GM21786 (cell line): ENCODE measurements around the gene FAM120A.
"Not testable (repeated sequence)": the region's sequence is repeated elsewhere in the genome, so short reads cannot be mapped to it uniquely, and the experiment has no call there.

Source experiments
- ATAC-seq: cut with Tn5 transposase; IDR thresholded peaks from one replicate; pipeline ENCODE4 v1.9.1; 2021; ENCODE audit not compliant: unreplicated experiment

The FAM120A gene

GRCh38 chr9:93450945-93451815, at the start of gene FAM120A:
TSS of gene FAM120A (plus strand) at chr9:93451685. CDS start at chr9:93451916, 231 bp downstream.
- ATAC-seq: peak; percentile 43

- no peak for ATAC-seq
Observed at GRCh38 chr9:93406371-93406770, 45.1 kb upstream of the FAM120A start.

GRCh38 chr9:93413530-93413929, 38.0 kb upstream of the FAM120A start:
- no peak for ATAC-seq

DNA sequence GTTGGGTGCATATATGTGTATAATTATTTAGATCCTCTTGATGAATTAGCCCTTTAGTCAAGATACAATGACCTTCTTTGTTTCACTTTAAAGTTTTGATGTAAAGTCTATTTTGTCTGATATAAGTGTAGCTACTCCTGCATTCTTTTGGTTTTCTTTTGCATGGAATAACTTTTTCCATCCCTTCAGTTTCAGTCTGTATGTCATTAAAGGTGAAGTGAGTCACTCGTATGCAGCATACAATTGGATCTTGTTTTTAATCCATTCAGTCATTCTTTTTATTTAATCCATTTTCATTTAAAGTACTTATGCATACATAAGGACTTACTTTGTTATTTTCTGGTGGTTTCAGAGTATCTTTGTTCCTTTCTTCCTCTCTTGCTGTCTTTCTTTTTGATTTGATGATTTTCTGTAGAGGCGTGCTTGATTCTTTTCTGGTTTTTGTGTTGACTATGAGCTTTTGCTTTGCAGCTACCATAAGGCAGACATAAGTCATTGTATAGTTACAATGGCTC, 36.3 kb upstream of the FAM120A start:
- ATAC-seq: no peak

DNA sequence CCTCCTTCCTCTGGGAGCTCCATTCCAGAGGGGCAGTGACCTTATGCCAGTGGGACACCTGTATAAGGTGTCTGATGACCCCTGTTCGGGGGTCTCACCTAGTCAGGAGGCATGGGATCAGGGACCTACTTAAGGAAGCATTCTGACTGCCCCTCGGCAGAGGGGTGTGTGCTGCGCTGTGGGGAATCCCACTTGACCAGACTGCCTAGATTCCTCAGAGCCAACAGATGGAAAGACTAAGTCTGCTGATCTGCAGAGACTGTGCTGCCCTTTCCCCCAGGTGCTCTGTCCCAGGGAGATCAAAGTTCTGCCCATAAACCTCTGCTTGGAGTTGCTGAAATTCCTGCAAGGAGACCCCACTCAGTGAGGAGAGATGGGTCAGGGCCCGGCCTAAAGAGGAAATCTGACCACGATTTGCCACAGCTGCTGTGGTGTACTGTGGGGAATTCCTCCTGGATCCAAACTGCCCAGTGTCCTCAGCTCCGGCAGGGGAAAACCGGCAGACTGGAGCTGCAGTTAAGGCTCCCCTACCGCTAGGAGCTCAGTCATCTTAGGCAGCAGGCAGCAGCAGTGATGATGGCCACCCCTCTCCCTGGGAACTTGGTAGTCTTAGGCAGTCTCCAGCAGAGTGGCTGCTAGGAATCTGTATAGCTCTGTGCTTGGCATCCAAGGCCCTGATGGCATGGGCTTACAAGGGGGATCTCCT, 34.8 kb upstream of the FAM120A start:
- no peak for ATAC-seq

- ATAC-seq: no peak
Observed at GRCh38 chr9:93417538-93417937, 33.9 kb upstream of the FAM120A start.

DNA sequence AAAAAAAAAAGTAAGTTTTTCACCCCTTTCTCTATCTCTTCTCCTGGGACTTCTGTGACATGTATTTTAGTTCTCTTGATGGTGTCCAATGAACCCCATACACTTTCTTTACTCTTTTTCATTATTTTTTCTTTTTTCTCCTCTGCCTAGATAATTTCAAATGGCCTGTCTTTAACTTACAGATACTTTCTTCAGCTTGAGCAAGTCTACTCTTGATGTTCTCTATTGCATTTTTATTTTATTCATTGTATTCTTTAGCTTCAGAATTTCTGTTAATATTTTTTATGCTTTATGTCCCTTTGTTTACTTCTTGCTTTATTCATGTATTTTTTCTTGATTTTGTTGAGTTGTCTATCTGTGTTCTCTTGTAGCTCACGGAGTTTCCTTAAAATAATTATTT, 32.5 kb upstream of the FAM120A start:
- no peak for ATAC-seq

DNA sequence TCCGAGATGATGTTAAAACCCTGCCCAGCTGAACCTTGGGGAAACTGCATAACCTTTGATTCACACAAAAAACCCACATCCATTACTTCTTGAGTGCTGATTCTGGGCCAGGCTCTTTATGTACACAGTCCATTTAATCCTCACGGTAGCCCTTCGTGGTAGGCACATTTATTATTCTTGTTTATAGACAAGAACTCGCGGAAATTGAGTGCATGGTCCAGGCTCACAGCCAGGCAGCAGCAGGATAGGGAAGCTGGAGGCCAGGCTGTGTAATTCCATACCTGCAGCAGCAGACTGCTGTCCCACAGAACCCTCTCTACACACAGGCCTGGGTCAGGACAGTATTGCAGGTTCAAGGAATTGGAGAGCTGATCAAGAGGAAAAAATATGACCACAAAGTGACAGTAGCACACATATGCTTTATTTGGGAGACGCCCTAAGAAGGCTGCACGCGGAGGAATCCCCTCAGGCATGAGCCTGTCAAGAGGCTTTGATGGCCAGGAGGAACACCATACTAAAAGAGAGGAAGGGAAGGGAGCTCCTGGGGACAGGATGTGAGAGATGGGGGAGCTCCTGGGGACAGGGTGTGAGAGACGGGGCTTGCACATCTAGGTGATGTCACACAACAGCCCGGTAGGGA, 28.4 kb upstream of the FAM120A start:
- no peak for ATAC-seq

DNA sequence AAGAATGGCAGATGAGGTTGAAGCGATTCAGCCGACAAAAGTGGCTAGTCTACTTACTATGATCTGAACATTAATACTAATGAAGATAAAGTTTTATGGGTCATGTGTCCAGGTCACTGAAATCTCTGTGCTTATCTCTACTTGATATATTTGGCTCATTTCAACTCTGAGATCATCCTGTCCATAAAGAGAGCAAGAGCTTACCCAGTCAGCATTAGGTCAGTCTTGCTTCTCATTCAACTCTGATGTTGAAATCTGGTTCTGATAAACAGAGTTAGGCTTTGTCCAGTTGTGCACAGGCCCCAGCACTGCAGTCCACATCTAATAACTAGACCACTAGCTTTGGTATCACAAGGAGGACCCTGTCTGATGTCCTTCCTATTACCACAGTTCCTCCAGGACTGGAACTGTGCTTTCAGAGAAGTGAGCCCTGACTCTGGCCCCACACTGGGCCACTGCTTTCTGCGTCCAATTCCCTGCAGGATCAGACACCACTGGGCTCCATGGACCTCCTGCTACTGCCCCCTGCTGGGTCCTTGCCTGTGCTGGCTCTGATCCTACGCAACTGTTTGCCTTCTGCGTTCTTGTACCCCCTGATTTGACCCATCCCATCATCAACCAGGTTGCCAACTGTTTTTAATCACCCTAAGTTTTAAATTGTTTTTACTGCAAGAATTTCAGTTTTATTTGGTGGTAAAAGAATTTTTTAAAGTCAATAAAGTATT, 23.7 kb upstream of the FAM120A start:
- ATAC-seq: no peak

DNA sequence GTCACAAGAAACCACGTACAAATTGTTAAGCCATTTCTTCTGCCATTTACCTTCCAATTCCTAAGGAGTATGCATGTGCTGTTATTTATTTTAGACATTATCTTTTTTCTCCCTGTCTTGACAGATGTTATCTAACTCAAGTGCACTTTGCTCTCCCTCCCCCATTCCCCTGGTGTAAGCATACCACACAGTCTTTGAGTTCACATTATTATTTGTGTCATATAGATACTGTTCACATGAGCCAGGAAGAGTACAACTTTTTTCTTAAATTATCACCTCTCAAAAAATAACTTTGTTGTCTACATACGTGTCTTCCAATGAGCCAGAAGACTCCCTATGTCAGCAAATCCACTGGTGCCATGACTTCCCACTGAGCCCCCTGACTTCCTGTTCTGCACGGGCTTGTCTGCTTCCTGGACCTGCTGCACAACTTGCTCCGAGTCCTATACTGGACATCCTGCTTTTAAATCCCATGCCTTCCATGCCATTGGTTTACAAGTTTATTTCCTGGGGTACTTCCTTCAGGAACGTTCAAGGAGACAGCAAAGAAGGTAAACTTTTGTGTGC, 19.9 kb upstream of the FAM120A start:
- ATAC-seq: no peak

- ATAC-seq: no peak
Observed at GRCh38 chr9:93432964-93433363, 18.5 kb upstream of the FAM120A start.

DNA sequence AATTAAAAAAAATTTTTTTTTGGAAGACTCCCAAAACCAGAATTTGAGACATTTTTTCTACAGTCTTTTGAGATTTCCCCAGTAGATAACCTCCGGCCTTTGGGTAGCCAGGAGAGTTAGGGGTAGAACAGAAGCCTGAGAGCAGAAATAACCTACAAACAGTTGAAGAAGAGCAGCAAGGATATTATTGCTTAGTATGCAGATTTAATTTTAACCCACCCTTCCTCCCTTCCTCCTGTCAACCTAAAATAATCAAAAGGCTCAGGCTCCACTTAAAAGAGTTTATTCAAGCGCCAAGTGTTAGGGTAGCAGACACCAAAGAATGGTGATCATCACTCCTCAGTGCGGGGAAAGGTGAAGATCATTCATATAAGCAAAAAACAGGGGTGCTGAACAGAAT, 17.4 kb upstream of the FAM120A start:
- ATAC-seq: no peak

- no peak for ATAC-seq
Observed at GRCh38 chr9:93435386-93435785, 16.1 kb upstream of the FAM120A start.

DNA sequence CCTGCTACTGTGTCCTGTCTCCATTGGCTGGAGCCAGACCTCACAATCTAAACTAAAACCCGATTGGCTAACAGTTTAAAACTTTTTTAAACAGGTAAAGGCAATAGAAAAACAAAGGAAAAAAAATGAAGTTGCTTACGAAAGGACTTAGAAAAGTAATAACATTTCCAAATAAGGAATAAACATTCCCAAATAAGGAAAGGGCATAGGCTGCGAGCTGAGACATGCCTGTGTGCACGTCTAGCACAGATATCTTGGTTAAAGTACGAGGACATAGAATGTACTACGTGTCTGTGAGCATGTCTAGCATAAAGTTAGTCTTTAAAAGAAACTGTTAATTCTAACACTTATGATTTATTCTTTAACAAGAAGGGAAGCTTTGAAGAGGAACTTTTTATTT, 15.3 kb upstream of the FAM120A start:
- no peak for ATAC-seq

DNA sequence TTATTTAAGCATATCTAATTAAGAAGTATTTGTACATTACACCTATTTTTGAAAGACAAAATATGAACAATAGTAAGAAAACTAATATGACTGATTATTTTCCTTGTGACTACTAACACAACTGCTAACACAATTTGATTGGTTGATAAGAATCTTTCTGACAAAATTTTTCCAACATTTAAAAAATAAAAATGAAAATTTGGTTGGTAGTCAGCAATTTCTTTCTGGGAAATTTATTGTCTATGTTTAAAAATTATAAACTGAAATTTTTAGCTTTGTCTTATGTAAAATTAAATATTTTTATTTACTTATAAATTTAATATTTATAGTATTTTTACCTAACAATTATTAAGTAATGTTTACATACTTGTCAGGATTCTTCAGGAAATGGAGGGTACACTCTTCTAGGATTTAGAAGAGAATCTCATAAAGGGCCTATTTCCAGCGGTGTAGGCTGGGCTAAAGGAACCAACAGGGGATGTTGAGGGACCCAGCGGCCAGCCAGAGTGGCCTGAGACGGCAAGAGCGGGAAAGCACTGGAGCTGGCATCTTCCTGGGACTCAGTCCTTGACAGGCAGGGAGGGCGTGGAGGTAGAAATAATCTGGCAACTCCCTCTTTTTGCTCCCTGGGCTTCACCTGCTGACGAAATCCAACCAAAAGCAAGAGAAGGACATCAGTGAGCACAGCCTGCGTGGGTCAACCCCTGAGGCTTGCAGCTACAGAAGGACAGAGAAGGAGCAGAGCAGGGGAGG, 14.7 kb upstream of the FAM120A start:
- no peak for ATAC-seq

DNA sequence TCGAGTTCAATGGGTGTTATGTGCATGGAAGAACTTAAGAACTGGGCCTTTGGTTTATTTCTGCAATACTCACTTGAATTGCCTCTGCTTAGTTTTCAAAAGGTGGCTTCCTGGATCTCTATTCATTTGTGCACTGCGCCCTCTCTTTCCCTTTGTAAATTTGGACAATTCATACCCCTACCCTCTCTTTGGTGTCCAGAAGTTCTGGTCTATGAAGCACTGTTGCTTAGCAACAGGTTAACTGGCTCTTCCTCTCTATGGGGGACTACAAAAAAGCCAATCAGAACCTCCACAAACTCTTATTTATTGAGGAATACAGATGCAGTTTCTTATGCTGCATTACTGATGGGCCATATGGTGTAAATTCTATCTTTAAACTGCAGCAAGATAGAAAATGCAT, 13.5 kb upstream of the FAM120A start:
- ATAC-seq: no peak

DNA sequence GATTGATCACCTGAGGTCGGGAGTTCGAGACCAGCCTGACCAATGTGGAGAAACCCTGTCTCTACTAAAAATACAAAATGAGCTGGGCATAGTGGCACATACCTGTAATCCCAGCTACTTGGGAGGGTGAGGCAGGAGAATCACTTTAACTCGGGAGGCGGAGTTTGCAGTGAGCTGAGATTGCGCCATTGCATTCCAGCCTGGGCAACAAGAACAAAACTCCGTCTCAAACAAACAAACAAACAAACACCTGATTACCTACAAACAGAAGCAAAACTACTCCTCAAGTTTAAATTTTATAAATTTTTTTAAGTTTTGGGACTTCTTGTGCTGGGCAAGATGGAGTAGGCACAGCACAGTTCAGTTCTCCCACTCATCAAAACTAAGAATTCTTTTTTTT, 12.2 kb upstream of the FAM120A start:
- not testable (repeated sequence) for ATAC-seq

DNA sequence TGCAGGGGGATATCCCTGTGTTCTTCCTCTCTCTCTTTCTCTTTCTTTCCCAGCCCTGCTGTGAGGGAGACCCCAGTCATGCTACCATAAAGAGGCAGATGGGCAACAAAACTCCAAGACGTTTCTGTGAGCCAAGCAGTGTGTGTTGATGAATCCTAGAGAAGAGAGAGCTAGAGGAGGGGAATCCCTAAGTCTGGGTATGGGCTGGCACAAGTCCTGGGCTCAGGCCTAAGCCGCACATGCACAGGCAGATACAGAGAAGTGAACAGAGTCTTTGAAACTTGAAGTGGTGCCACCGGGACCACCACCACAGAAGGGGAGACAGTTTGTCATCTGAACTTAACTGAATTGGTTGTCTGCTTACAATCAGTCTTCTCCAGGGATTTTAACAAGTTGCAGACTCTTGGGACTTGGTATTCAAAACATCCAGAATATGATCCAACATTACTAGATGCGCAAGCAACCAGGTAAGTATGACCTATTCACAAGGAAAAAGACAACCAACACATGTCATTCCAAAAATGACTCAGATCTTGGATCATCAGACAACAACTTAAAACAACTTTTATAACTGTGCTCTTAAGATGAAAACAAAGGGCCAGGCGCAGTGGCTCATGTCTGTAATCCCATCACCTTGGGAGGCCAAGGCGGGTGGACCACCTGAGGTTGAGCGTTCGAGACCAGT, 10.4 kb upstream of the FAM120A start:
- ATAC-seq: no peak

- ATAC-seq: no peak
Observed at GRCh38 chr9:93446073-93446472, 5.4 kb upstream of the FAM120A start.
